Measurements from ENCODE around the gene WWOX.

WWOX gene

DNA sequence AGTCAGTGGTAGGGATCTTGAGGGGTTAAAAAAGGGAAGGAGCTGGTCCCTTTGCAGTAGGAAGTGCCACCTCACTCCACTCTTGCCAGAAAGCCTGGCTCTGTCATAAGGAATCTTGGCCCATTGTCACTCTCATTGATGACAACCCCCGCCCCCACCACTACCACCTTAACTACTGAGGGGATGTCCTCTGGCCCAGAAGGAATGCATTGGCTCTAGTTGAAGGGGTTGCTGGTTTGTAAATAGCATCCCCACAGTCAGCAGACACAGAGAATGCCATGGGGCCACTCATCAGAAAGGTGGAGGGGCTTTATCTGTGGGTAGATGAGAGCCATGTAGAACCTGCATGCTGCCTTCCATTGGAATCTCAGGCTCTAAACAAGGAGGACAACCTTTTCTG lies 316.2 kb downstream of the WWOX start:
- no peaks in the 10 kb centered on the region for H3K4me1 Mint-ChIP-seq (ENCODE audit: low read depth)
- peaks cover 24% of the 10 kb centered on the region for H3K9me3 Mint-ChIP-seq (ENCODE audit: low read depth)
- H3K27me3 Mint-ChIP-seq, result no peaks in the 10 kb centered on the region
- H3K4me3 Mint-ChIP-seq, result no peak overlapping the region
- H3K27ac Mint-ChIP-seq, result no peak overlapping the region
- H3K36me3 Mint-ChIP-seq, result peaks cover 18% of the 10 kb centered on the region

DNA sequence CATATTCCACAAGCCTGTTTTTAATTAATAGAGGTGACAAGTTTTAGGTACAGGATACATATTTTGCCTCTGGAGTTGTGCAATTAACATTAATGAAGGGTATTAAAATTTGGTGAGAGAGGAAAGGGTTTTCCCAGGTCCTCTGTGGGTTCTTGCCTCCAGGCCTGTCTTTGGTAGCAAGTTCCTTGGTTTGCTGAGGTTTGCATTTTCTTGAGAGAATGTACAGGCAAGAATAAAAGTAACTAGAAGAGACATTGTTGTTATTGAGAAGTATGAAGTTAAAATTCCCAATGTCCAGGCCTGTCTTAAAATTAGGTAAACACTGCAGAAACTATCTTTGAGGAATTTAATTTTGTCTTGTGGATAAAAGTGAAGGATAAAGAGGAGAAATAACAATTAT lies 316.9 kb downstream of the WWOX start:
- H3K9me3 Mint-ChIP-seq (ENCODE audit: low read depth), result peaks cover 20% of the 10 kb centered on the region
- no peaks in the 10 kb centered on the region for H3K4me1 Mint-ChIP-seq (ENCODE audit: low read depth)
- no peak overlapping the region for H3K27ac Mint-ChIP-seq
- no peaks in the 10 kb centered on the region for H3K27me3 Mint-ChIP-seq
- H3K36me3 Mint-ChIP-seq, result peaks cover 18% of the 10 kb centered on the region
- no peak overlapping the region for H3K4me3 Mint-ChIP-seq

DNA sequence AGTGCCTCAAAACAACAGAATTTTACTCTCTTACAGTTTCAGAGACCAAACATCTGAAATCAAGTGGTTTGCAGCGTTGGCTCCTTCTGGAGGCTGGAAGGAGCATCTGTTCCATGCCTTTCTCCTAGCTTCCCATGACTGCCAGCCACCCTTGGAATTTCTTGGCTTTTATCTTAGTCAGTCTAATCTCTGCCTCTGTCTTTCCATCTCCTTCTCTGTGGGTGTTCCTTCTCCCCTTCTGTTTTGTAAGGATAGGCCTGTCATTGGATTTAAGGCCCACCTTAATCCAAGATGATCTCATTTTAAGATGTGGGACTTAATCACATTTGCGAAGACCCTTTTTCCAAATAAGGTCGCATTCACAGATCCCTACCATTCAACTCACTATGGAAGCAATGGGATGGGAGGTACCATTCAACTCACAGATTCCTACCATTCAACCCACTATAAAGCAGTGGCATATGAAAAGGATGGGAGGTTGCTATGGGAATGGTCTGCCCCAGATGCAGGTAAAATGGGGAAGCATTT lies 321.8 kb downstream of the WWOX start:
- no peak overlapping the region for H3K27ac Mint-ChIP-seq
- peaks cover 9% of the 10 kb centered on the region for H3K36me3 Mint-ChIP-seq

DNA sequence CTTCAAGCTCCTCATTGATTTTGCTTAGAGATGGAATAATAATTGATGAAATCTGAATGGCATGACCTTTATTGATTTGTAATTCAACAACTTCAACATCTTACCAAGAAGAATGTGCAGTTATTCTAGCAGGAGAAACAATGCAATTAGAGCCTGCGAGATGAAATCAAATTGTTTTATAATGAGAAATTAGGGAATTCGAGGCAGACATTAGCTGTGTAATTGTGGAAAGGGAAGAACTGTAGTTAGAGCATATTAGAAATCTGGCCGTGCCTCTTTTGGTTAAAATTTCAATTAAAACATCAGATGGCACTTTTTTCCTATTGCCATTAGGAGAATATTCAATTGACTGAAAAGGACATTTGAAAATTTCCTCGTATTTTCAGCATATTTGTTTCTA lies 325.8 kb downstream of the WWOX start:
- H3K27ac Mint-ChIP-seq, result no peak overlapping the region
- peaks cover 30% of the 10 kb centered on the region for H3K36me3 Mint-ChIP-seq
- no peak overlapping the region for H3K4me3 Mint-ChIP-seq
- H3K9me3 Mint-ChIP-seq (ENCODE audit: low read depth), result no peaks in the 10 kb centered on the region
- H3K4me1 Mint-ChIP-seq (ENCODE audit: low read depth), result no peaks in the 10 kb centered on the region
- H3K27me3 Mint-ChIP-seq, result no peaks in the 10 kb centered on the region

More for the DNA sequence above, 321.8 kb downstream of the WWOX start:
- no peaks in the 10 kb centered on the region for H3K27me3 Mint-ChIP-seq
- no peak overlapping the region for H3K4me3 Mint-ChIP-seq
- no peaks in the 10 kb centered on the region for H3K9me3 Mint-ChIP-seq (ENCODE audit: low read depth)
- no peaks in the 10 kb centered on the region for H3K4me1 Mint-ChIP-seq (ENCODE audit: low read depth)

DNA sequence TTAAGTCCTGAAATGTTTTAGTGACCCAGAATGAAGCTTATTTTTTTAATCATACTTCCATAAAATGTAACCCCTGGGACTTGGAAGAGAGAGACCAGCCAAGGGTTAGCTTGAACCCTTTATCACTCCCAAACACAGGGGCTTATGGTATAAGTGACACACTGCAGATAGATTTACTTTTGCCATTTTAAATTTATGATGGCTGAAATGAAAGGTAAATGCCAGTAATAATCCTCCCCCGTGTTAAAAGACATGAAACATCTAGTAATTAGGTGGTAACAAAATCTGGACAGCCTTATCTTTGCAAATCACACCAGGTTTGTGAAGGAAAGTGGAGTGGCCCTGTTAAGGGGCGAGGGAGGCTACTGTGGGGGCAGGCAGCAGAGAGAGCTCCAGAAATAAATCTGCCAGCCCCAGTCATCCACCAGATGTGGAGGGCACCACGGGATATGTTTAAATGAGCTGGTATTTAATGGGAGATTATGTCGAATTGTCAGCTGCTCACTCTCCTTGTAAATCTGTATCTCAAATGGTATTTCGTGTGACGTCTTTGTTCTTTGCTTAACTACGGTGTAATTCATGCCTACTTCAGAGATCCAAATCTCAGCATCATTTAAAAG lies 326.5 kb downstream of the WWOX start:
- peaks cover 33% of the 10 kb centered on the region for H3K36me3 Mint-ChIP-seq
- H3K4me1 Mint-ChIP-seq (ENCODE audit: low read depth), result no peaks in the 10 kb centered on the region
- no peaks in the 10 kb centered on the region for H3K9me3 Mint-ChIP-seq (ENCODE audit: low read depth)
- H3K4me3 Mint-ChIP-seq, result no peak overlapping the region
- H3K27ac Mint-ChIP-seq, result no peak overlapping the region
- no peaks in the 10 kb centered on the region for H3K27me3 Mint-ChIP-seq

DNA sequence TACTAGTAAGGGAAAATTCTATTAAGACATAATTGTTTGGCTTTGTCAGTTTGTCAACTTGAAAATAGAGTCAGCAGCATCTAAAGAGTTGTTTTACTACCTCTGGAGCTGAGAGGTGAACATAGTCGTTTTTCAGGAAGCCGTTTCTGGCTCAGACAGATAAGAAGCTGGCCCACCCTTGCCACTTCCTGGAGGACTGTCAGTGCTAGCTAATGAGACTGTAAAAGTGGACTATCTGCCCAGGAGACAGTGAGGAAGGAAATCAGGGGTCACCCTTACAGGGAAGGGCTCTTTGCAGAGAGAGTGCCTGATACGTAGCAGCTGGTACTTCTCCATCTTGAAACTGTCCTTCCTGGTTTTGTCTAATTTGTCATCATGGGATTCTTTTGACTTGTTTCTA lies 328.7 kb downstream of the WWOX start:
- Mint-ChIP-seq H3K9me3 (ENCODE audit: low read depth) (no peaks in the 10 kb centered on the region), H3K36me3 (peaks cover 41% of the 10 kb centered on the region), H3K4me1 (ENCODE audit: low read depth) (no peaks in the 10 kb centered on the region), H3K27ac (no peak overlapping the region), H3K4me3 (no peak overlapping the region), H3K27me3 (no peaks in the 10 kb centered on the region)

DNA sequence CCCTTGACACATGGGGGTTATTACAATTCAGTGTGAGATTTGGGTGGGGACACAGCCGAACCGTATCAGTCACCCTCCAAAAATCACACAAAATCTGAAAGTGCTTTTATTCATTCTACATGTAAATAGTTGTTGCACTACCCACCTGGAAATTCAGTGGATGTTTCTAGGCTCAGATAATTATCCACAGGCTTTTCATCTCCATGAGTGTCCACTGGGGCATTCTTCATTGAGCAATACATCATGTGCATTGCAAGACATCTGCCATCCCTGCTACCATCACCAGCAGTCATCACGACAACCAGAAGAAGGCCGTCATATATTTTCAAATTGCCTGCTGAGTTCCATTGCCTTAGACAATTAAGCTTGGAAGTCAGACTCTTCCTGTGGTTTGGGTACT lies 330.8 kb downstream of the WWOX start:
- no peak overlapping the region for H3K27ac Mint-ChIP-seq
- H3K4me3 Mint-ChIP-seq, result no peak overlapping the region
- H3K4me1 Mint-ChIP-seq (ENCODE audit: low read depth), result no peaks in the 10 kb centered on the region
- H3K36me3 Mint-ChIP-seq, result peaks cover 51% of the 10 kb centered on the region
- H3K9me3 Mint-ChIP-seq (ENCODE audit: low read depth), result peaks cover 4% of the 10 kb centered on the region
- H3K27me3 Mint-ChIP-seq, result no peaks in the 10 kb centered on the region

DNA sequence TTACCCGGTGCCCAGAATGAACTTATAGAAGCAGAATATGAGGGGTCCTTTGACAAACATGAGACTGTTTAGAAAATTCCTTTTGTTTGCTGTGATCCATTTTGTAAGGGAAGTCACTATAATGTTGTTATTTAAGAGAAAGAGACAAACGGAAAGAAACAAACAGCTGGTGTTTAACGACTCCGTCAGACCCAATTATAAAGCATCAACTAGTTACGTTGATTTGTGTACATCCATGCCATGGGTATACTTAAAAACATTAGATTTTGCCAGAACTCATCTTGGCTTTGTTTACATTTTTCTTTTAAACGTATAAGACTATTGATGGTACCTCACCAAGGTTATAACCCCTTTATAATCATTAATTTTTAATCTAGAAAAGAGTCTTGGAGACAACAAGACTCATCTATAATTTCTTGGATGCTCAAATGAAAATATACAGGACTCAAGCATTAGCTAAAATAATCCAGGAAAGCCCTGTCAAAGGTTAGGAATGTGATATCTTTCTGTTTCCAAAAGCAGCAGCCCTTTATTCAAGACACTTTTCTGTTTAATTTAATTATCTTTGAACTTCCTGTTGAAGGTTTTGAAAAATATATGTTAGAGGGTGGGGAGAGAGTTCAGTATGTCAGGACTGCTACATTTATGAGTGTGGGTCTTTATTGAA lies 331.7 kb downstream of the WWOX start:
- Mint-ChIP-seq H3K4me3 (no peak overlapping the region), H3K27ac (no peak overlapping the region), H3K27me3 (no peaks in the 10 kb centered on the region), H3K4me1 (ENCODE audit: low read depth) (no peaks in the 10 kb centered on the region), H3K36me3 (peaks cover 45% of the 10 kb centered on the region), H3K9me3 (ENCODE audit: low read depth) (peaks cover 4% of the 10 kb centered on the region)

DNA sequence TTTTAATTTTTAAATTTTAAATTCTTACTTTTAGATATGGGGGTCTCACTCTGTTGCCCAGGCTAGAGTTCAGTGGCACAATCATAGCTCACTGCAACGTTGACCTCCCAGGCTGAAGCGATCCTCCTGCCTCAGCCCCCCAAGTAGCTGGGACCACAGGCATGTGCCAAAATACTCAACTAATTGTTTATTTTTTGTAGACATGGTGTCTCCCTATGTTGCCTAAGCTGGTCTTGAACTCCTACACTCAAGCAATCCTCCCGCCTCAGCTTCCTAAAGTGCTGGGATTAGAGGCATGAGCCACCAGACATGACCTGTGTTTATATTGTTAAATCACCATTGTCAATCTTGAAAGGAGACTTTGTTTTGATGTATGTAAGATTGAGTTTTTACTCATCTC lies 332.2 kb downstream of the WWOX start:
- no peaks in the 10 kb centered on the region for H3K4me1 Mint-ChIP-seq (ENCODE audit: low read depth)
- H3K27ac Mint-ChIP-seq, result no peak overlapping the region
- no peaks in the 10 kb centered on the region for H3K27me3 Mint-ChIP-seq
- H3K4me3 Mint-ChIP-seq, result no peak overlapping the region
- H3K36me3 Mint-ChIP-seq, result peaks cover 42% of the 10 kb centered on the region
- H3K9me3 Mint-ChIP-seq (ENCODE audit: low read depth), result peaks cover 4% of the 10 kb centered on the region

DNA sequence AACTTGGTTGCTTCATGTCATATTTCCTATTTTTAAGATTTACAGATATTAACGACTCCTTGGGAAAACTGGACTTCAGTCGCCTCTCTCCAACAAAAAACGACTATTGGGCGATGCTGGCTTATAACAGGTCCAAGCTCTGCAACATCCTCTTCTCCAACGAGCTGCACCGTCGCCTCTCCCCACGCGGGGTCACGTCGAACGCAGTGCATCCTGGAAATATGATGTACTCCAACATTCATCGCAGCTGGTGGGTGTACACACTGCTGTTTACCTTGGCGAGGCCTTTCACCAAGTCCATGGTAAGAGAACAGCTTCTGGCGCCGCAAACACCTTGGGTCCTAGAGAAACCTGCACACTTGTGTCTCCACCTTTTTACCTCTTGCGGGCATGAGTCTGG lies 333.0 kb downstream of the WWOX start:
- no peaks in the 10 kb centered on the region for H3K4me1 Mint-ChIP-seq (ENCODE audit: low read depth)
- no peak overlapping the region for H3K27ac Mint-ChIP-seq
- no peaks in the 10 kb centered on the region for H3K27me3 Mint-ChIP-seq
- no peak overlapping the region for H3K4me3 Mint-ChIP-seq
- peaks cover 36% of the 10 kb centered on the region for H3K36me3 Mint-ChIP-seq
- peaks cover 4% of the 10 kb centered on the region for H3K9me3 Mint-ChIP-seq (ENCODE audit: low read depth)

DNA sequence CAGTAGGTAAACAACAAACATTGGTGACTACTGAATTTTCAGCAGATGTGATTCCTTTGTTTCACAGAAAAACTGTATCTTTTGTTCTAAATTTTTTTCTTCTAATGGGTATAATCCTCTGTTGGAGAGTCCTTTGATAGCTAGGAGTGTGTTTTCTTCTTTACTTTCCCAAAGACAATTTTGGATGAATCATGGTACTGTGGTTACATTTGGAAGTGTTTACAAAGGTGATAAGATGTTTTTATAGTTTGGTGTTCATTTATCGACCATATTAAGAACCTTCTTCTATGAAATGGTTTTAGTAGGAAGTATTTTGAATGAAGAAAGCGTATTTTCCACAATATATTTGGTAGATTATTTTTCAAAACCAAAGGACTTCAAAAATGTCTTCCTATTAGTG lies 333.7 kb downstream of the WWOX start:
- no peaks in the 10 kb centered on the region for H3K27me3 Mint-ChIP-seq
- no peak overlapping the region for H3K4me3 Mint-ChIP-seq
- peaks cover 4% of the 10 kb centered on the region for H3K9me3 Mint-ChIP-seq (ENCODE audit: low read depth)
- no peaks in the 10 kb centered on the region for H3K4me1 Mint-ChIP-seq (ENCODE audit: low read depth)
- peaks cover 33% of the 10 kb centered on the region for H3K36me3 Mint-ChIP-seq
- no peak overlapping the region for H3K27ac Mint-ChIP-seq

DNA sequence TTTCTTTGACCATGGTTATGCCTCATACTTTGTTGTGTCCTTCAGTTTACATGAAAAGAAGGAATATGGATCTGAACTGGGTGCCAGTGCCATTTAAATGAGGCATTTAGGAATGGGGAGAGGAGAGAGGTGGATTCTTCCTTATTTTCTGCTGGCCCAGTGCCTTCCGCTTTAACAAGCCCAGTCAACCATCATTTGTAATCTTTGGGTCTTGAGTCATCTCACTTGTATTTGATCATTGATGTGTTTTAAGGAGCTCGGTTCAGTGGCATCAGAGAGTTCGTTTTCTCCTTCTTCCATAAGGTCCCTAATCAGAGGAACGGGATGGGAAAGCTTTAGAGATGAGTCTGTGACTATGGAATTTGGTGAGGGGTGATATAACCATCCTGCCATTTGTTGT lies 334.9 kb downstream of the WWOX start:
- peaks cover 4% of the 10 kb centered on the region for H3K9me3 Mint-ChIP-seq (ENCODE audit: low read depth)
- H3K4me1 Mint-ChIP-seq (ENCODE audit: low read depth), result no peaks in the 10 kb centered on the region
- H3K27me3 Mint-ChIP-seq, result no peaks in the 10 kb centered on the region
- H3K36me3 Mint-ChIP-seq, result peaks cover 29% of the 10 kb centered on the region
- H3K27ac Mint-ChIP-seq, result no peak overlapping the region
- no peak overlapping the region for H3K4me3 Mint-ChIP-seq

DNA sequence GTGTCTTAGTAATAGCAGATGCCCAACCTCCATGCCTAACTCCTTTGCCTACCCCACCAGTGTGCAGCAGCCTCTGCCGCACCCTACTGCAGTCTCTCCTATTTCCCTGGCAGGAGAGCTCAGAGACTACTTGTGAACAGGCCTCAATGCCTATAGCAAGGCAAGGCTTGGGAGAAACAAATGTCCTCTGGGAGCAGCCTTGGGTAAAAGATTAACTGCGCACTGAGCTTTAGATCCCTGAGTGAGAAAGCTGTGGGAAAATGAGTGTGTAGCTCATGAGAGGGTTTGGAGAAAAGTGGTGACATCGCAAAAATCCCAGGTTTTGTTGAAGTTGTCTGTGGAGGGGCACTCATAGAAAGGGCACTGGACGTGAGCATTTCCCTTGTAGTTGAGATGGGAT lies 335.8 kb downstream of the WWOX start:
- no peak overlapping the region for H3K4me3 Mint-ChIP-seq

DNA sequence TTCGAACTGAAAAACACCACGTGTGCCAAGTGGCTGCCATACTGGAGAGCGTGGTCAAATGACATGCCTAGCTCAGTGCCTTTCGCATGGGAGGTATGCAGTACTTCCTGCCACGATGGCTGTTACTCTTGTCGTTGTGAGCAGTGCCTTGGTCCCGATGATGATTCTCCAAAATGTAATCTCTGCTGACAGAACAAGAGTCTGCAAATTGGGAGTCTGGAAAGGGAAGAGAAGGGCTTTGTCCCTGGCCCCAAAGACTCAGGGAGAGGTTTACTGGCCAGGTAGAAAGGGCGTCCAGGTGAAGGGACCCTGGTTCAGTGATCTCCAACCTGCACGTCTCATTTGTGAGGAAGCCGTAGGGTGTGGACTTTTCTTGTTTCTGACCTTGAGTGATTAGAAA lies 336.6 kb downstream of the WWOX start:
- Mint-ChIP-seq H3K4me3 (no peak overlapping the region), H3K36me3 (peaks cover 20% of the 10 kb centered on the region), H3K27me3 (no peaks in the 10 kb centered on the region), H3K27ac (no peak overlapping the region), H3K4me1 (ENCODE audit: low read depth) (no peaks in the 10 kb centered on the region), H3K9me3 (ENCODE audit: low read depth) (peaks cover 4% of the 10 kb centered on the region)

More for the DNA sequence above, 335.8 kb downstream of the WWOX start:
- H3K36me3 Mint-ChIP-seq, result peaks cover 23% of the 10 kb centered on the region
- peaks cover 4% of the 10 kb centered on the region for H3K9me3 Mint-ChIP-seq (ENCODE audit: low read depth)
- no peaks in the 10 kb centered on the region for H3K27me3 Mint-ChIP-seq
- H3K4me1 Mint-ChIP-seq (ENCODE audit: low read depth), result no peaks in the 10 kb centered on the region
- H3K27ac Mint-ChIP-seq, result no peak overlapping the region

DNA sequence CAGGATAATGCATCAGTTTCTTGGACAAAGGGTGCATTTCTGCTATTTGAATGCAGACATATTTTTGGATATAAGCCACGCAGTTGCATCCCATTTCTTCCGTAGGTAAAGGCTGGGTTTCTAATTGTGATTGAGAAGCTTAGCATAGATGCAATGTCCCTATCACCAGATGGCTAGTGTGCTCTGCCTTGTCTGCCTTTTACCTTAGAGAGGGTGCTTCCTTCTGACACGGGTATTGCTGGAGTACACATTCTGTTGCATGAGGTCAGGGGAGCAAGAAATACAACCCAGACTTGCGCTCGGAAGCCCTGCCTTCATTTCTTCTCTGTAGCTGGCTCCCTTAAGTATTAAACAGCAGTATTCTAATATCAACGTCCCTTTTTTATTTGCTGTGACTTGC lies 337.4 kb downstream of the WWOX start:
- H3K4me1 Mint-ChIP-seq (ENCODE audit: low read depth), result no peaks in the 10 kb centered on the region
- no peak overlapping the region for H3K27ac Mint-ChIP-seq
- H3K27me3 Mint-ChIP-seq, result no peaks in the 10 kb centered on the region
- peaks cover 4% of the 10 kb centered on the region for H3K9me3 Mint-ChIP-seq (ENCODE audit: low read depth)
- no peak overlapping the region for H3K4me3 Mint-ChIP-seq
- H3K36me3 Mint-ChIP-seq, result peaks cover 20% of the 10 kb centered on the region

Data from activated naive CD8-positive, alpha-beta T cell (primary cell).